GM21717 (cell line): Measurements from ENCODE around the gene ANKH.

Experiments used
- ATAC-seq: cut with Tn5 transposase; IDR thresholded peaks from one replicate; pipeline ENCODE4 v1.9.1; 2021; ENCODE audit warnings: mild to moderate bottlenecking, moderate library complexity; ENCODE audit not compliant: unreplicated experiment

Gene ANKH

DNA sequence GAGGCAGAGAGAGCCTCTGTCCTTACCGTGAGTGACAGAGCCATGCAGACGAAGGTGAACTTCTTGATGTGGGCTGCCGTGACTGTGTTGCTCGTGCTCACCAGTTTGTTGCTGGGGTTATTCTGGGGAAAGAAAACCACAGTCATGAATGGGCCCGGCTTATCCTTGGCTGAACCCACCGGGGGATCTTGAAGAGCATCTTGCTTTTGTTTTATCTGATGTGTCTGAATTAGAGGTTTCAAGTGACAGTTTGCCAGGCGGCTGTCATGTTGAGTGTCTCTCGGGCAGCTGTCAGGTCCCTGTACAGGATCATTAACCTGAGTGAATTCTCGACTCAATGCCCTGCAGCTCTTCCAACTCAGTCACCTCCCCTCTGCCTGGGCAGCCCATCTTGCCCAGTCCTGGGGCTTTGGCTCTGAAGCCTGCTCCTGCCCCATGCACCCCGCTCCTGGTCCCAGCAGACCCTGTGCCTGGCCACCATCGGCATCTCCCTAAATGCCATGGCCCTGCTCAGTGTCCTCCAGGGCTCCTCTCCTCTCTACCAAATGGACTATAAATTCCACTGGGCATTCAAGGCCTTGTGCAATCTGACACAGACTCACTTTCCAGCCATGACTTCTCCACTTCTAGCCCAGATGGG lies 129.7 kb downstream of the ANKH start:
- ATAC-seq, result no peak

GRCh38 chr5:14741131-14741530 lies 130.4 kb downstream of the ANKH start:
- ATAC-seq, result no peak

- ATAC-seq, result no peak
Observed at GRCh38 chr5:14739981-14740380, 131.6 kb downstream of the ANKH start.

GRCh38 chr5:14739538-14739937 lies 132.0 kb downstream of the ANKH start:
- ATAC-seq, result no peak

- ATAC-seq, result no peak
Observed at GRCh38 chr5:14738050-14738449, 133.5 kb downstream of the ANKH start.

GRCh38 chr5:14737291-14737690 lies 134.3 kb downstream of the ANKH start:
- ATAC-seq, result no peak

DNA sequence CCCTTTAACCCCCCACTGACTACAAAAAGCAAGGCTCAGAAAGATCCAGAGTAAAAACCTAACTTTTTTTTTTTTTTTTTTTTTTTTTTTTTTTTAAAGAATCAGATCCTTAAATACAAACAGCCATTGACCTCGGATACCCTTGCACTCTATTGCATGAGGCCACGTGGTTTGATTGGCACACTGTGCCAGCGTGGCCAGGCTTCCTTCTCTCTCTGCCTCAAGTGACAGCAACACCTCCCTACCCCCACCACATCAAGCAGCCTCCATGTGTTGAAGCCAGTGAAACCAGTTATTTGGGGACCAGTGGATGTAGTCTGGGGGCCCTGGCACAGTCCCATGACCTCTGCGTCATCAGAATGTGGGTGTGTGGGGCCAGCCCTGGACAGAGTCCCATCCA lies 135.6 kb downstream of the ANKH start:
- no peak for ATAC-seq

GRCh38 chr5:14734396-14734795 lies 137.2 kb downstream of the ANKH start:
- no peak for ATAC-seq

DNA sequence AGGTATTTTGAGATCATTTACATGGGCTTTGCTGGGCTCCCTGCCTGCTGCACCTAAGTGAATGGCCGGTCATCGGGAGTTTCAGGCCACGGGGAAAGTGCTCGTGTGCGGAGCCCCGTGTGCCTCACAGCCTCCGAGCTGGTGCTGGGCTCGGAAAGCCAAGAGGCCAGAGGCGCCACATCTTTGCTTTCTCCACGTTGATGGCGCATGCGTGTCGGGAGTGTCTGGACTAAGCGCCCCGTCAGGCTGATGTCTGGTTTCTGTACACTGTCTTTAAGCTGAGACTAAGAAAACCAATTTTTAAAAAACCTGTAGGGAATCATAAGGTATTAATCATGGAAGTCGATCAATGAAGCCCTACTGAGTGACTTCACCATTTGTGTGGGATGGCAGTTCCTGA lies 137.9 kb downstream of the ANKH start:
- no peak for ATAC-seq

DNA sequence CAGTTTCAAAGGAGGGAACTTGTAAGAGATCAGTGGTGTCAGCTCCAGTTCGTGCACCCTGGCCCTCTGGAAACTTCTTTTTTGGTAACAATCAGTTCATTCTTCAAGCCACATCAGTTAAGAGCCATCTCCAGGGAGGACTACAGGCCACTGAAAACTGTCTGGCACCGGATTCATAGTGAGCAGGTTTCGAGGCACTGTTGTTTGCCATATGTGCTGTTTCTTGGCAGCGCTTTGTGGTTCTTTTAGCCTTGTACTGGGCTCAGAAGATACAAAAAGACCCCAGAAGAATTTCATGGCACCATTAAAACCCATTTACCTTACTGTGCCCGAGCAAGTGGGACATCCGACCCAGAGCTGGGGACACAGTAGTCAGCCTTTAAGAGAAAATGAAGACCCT lies 138.6 kb downstream of the ANKH start:
- no peak for ATAC-seq

DNA sequence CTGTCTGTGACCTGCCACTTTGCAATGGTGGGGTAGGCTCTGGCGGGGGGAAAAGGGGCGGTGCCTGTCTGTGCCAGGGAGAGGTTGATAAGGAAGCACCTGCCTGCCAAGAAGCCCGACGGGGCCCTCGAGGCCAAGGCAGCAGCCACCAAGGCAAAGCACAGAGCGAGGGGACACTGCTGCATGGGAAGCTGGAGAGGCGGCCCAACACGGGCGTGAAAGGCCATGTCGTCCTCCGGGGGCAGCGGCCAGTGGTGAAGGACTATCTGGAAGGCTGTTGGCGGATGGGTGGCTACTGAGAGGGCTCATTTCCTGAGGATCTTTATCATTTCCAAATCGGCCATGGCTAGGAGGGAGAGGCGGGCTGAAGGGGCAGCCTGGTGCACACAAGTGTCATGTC lies 140.7 kb downstream of the ANKH start:
- ATAC-seq, result no peak

- no peak for ATAC-seq
Observed at GRCh38 chr5:14730466-14730865, 141.1 kb downstream of the ANKH start.

DNA sequence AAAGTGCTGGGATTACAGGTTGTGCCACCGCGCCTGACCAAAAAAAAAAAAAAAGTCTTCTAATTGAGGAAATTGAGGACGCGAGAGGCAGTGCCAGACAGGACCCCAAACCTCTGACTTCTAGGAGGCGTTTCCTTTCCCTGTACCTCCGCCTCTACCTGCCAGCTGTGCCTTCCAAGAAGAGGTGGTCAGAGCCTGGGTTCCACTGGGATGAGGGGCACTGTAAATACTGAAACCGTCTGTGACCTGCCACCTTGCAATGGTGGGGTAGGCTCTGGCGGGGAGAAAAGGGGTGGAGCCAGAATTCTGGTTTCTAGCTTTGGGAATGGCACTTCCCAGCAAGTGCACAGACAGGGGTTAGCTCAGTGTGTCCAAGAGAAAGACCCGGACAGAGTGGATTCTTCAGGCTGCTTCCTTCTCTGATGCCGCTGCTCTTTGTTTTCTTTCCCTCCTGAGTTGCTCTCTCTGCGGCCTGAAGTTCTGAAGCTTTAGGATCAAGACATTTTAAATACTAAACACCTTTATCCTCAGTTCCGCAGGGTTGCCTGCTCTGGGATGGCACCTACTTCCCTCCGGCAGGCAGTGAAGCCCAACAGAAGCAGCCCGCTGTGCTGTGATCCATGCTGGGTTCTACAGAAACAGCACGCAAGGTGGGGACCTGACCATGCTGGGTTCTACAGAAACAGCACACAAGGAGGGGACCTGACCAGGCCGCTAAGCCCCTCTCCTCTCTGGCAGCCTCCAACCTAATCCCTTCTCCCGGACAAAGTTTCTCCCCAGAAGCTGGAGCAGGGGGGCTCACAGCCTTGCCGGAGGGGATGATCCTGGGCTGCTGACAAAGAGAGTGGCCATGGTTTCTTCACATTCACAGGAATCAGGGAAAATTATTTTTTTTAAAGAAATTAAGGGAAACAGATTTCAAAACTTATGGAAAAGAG lies 141.9 kb downstream of the ANKH start:
- ATAC-seq, result no peak

DNA sequence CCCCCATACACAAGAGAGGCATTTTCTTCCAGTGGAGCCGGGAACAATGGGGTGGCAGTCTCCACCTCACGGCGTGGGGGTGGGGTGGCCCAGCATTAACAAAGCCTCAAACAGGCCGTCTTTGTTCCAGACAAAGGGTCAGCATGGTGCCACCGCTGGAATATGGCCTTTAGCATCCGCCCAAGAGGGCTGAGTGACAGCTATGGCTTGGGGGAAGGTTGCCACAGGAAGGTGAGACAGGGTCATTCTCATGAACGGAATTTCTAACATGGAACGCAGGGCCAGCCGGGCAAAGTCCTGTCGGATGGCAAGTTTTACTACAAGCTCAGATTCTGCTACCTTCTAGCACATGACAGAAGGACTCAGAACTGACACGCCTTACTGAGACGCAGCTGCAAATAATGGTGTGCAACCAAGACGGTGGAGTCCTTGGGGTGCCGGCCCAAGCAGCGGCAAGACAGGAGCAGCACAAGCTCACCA lies 143.1 kb downstream of the ANKH start:
- ATAC-seq, result no peak

DNA sequence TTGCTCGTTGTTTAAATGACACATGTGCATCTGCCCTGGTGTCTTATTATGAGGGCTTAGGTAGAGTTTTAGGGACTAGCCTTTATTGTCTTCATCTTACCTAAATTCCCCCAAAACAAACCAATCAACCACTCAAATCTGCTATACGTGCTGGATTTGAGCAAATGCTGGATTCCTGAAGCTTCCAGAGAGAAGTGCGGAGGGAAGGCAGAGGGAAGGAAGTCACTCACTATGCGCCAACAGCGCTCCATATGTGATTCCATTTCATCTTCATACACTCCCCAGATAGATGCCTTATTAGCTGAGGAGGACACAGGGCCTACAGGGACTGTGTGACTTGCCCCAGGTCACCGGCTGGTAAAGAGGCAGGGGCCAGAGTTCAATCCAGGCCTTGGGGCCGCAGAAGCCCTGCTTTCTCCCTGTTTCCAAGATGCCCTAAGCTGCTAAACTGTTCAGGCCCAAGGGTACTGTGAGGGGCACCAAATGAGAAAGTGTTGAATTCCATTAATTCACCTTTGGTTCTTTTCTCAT lies 143.6 kb downstream of the ANKH start:
- no peak for ATAC-seq

DNA sequence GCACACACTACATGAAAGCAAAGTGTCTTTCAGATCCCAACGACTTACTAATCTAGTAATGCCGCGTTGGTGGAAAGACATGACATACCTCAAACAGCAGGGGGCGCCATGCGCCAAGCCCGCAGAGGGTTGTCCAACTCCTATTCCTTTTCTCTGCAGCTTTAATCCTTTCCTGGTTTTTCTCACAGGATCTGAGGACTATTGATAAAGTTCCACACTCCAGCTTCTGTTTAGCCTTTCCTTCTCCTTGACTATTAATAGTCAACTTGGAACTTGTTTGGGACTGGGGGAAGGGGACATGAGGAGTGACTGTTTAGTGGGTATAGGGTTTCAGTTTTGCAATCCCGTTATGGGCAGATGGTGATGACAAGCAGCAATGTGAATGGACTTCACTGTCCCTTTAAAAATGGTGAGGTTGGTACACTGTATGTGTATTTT lies 144.1 kb downstream of the ANKH start:
- peak; percentile 63 for ATAC-seq

DNA sequence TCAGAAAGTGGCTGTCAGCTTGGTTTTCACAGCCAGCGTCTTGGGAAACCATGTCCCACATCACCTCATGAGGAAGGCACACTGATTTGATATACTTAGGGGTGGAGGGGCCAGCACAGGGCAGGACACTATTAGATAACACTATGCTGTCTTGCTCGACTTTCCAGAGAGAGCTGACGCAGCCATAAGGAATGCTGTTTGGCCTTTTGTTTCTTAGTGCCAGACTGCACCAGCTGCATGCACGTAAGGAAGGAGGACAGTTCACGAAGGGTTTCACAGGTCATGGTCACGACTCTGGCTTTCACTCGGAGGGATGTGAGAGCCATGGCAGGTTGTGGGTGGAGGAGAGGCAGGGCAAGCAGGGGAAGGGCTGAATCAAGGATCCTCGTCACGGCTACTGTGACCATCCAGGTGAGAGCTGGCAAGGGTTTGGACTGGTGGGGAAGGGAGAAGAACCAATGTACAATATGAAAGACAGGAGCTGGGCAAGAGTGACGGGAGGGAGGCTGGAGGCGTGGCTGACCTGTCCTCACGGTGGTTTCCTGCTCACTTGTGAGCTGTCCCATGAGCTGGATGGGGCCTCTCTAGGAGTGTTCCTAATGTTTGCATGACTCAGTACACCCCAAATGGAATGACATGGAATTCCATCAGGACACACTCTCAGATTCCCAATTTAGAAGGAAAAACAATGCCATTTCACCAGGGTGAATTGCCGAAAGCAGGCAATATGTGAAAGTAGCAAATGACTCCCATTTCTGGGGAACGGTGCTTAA lies 145.3 kb downstream of the ANKH start:
- ATAC-seq, result no peak

DNA sequence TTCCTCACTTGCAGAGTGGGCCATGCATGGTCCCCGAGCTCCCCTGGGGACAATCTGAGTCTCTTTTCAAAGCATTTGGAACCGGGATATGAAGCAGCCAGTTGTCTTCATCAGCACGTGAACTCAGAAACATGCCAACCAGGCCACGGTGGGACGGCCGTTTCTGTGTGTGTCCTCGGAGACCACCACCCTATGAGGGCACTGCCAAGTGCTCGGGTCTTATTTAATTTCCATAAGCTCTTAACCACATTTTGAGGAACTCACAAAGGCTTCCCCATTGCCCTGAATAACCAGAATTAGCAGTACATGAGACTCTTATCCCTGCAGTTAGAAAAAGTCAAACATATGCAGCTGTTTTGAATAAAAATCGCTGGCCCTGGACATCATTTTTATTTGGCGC lies 146.9 kb downstream of the ANKH start:
- no peak for ATAC-seq

- ATAC-seq, result no peak
Observed at GRCh38 chr5:14723701-14724132, 147.9 kb downstream of the ANKH start.

- ATAC-seq, result no peak
Observed at GRCh38 chr5:14722923-14723322, 148.7 kb downstream of the ANKH start.
